ENCODE data around the gene INHBB.

INHBB gene

GRCh38 chr2:120357768-120358167, 11.8 kb downstream of the INHBB start:
- Histone ChIP-seq H3K9me3 (ENCODE audit: control insufficient read depth, low read length) (no peaks in the 10 kb centered on the region), H3K4me3 (ENCODE audit: extremely low read depth, insufficient read depth, low read length, poor library complexity, severe bottlenecking) (no peak overlapping the region), H3K27ac (ENCODE audit: low read depth, low read length, severe bottlenecking) (no peak overlapping the region), H3K36me3 (ENCODE audit: control insufficient read depth, insufficient read depth, low read length) (no peaks in the 10 kb centered on the region), H3K4me1 (ENCODE audit: control insufficient read depth, insufficient read depth, low read length, poor library complexity, severe bottlenecking) (no peaks in the 10 kb centered on the region)
- 83 to 90% methylated on average over 6 of the region's 6 CpGs for WGBS, 2 experiments (ENCODE audit: insufficient coverage in 2 of 2)

- Histone ChIP-seq H3K4me3 (ENCODE audit: extremely low read depth, insufficient read depth, low read length, poor library complexity, severe bottlenecking) (no peak overlapping the region), H3K9me3 (ENCODE audit: control insufficient read depth, low read length) (no peaks in the 10 kb centered on the region), H3K27ac (ENCODE audit: low read depth, low read length, severe bottlenecking) (no peak overlapping the region), H3K36me3 (ENCODE audit: control insufficient read depth, insufficient read depth, low read length) (no peaks in the 10 kb centered on the region), H3K4me1 (ENCODE audit: control insufficient read depth, insufficient read depth, low read length, poor library complexity, severe bottlenecking) (no peaks in the 10 kb centered on the region)
- 85 to 93% methylated on average over 24 to 28 of the region's 28 CpGs for WGBS, 2 experiments (ENCODE audit: insufficient coverage in 2 of 2)
Observed at GRCh38 chr2:120358734-120359465, 13.0 kb downstream of the INHBB start.

GRCh38 chr2:120360307-120360855, 14.4 kb downstream of the INHBB start:
- Histone ChIP-seq H3K27ac (ENCODE audit: low read depth, low read length, severe bottlenecking) (no peak overlapping the region), H3K4me3 (ENCODE audit: extremely low read depth, insufficient read depth, low read length, poor library complexity, severe bottlenecking) (no peak overlapping the region), H3K9me3 (ENCODE audit: control insufficient read depth, low read length) (no peaks in the 10 kb centered on the region), H3K4me1 (ENCODE audit: control insufficient read depth, insufficient read depth, low read length, poor library complexity, severe bottlenecking) (no peaks in the 10 kb centered on the region), H3K36me3 (ENCODE audit: control insufficient read depth, insufficient read depth, low read length) (no peaks in the 10 kb centered on the region)
- 96 to 100% methylated on average over 3 to 4 of the region's 5 CpGs for WGBS, 2 experiments (ENCODE audit: insufficient coverage in 2 of 2)

- Histone ChIP-seq H3K36me3 (ENCODE audit: control insufficient read depth, insufficient read depth, low read length) (no peaks in the 10 kb centered on the region), H3K4me3 (ENCODE audit: extremely low read depth, insufficient read depth, low read length, poor library complexity, severe bottlenecking) (no peak overlapping the region)
- 87% methylated on average over 3 of the region's 11 CpGs; no CpG with 5 or more reads in 1 of the 2 experiments for WGBS, 2 experiments (ENCODE audit: insufficient coverage in 2 of 2)
Observed at GRCh38 chr2:120362926-120363325, 17.0 kb downstream of the INHBB start.

GRCh38 chr2:120365236-120365793, 19.4 kb downstream of the INHBB start:
- Histone ChIP-seq H3K4me3 (ENCODE audit: extremely low read depth, insufficient read depth, low read length, poor library complexity, severe bottlenecking) (no peak overlapping the region), H3K27ac (ENCODE audit: low read depth, low read length, severe bottlenecking) (no peak overlapping the region), H3K4me1 (ENCODE audit: control insufficient read depth, insufficient read depth, low read length, poor library complexity, severe bottlenecking) (peaks cover 9% of the 10 kb centered on the region), H3K36me3 (ENCODE audit: control insufficient read depth, insufficient read depth, low read length) (no peaks in the 10 kb centered on the region), H3K9me3 (ENCODE audit: control insufficient read depth, low read length) (no peaks in the 10 kb centered on the region)
- 89 to 91% methylated on average over 12 of the region's 13 CpGs for WGBS, 2 experiments (ENCODE audit: insufficient coverage in 2 of 2)

More at GRCh38 chr2:120362926-120363325, 17.0 kb downstream of the INHBB start:
- Histone ChIP-seq H3K4me1 (ENCODE audit: control insufficient read depth, insufficient read depth, low read length, poor library complexity, severe bottlenecking) (peaks cover 6% of the 10 kb centered on the region), H3K27ac (ENCODE audit: low read depth, low read length, severe bottlenecking) (no peak overlapping the region), H3K9me3 (ENCODE audit: control insufficient read depth, low read length) (no peaks in the 10 kb centered on the region)

GRCh38 chr2:120366698-120367097, 20.8 kb downstream of the INHBB start:
- 96 to 100% methylated on average over 3 to 11 of the region's 11 CpGs for WGBS, 2 experiments (ENCODE audit: insufficient coverage in 2 of 2)
- no peak overlapping the region for H3K4me3 ChIP-seq (ENCODE audit: extremely low read depth, insufficient read depth, low read length, poor library complexity, severe bottlenecking)

GRCh38 chr2:120367221-120367620, 21.3 kb downstream of the INHBB start:
- Histone ChIP-seq H3K27ac (ENCODE audit: low read depth, low read length, severe bottlenecking) (no peak overlapping the region), H3K4me3 (ENCODE audit: extremely low read depth, insufficient read depth, low read length, poor library complexity, severe bottlenecking) (no peak overlapping the region), H3K9me3 (ENCODE audit: control insufficient read depth, low read length) (no peaks in the 10 kb centered on the region), H3K36me3 (ENCODE audit: control insufficient read depth, insufficient read depth, low read length) (no peaks in the 10 kb centered on the region), H3K4me1 (ENCODE audit: control insufficient read depth, insufficient read depth, low read length, poor library complexity, severe bottlenecking) (peaks cover 9% of the 10 kb centered on the region)
- WGBS, 2 experiments (ENCODE audit: insufficient coverage in 2 of 2), result 88 to 92% methylated on average over 5 to 8 of the region's 8 CpGs

More at GRCh38 chr2:120366698-120367097, 20.8 kb downstream of the INHBB start:
- Histone ChIP-seq H3K9me3 (ENCODE audit: control insufficient read depth, low read length) (no peaks in the 10 kb centered on the region), H3K27ac (ENCODE audit: low read depth, low read length, severe bottlenecking) (no peak overlapping the region), H3K36me3 (ENCODE audit: control insufficient read depth, insufficient read depth, low read length) (no peaks in the 10 kb centered on the region), H3K4me1 (ENCODE audit: control insufficient read depth, insufficient read depth, low read length, poor library complexity, severe bottlenecking) (peaks cover 9% of the 10 kb centered on the region)

- 90% methylated on average over 1 to 2 of the region's 5 CpGs for WGBS, 2 experiments (ENCODE audit: insufficient coverage in 2 of 2)
Observed at GRCh38 chr2:120367649-120368048, 21.7 kb downstream of the INHBB start.

GRCh38 chr2:120368086-120368485, 22.1 kb downstream of the INHBB start:
- H3K27ac ChIP-seq (ENCODE audit: low read depth, low read length, severe bottlenecking), result no peak overlapping the region
- WGBS, 2 experiments (ENCODE audit: insufficient coverage in 2 of 2), result 86 to 93% methylated on average over 3 of the region's 3 CpGs
- H3K4me3 ChIP-seq (ENCODE audit: extremely low read depth, insufficient read depth, low read length, poor library complexity, severe bottlenecking), result no peak overlapping the region

More at GRCh38 chr2:120367649-120368048, 21.7 kb downstream of the INHBB start:
- H3K9me3 ChIP-seq (ENCODE audit: control insufficient read depth, low read length), result no peaks in the 10 kb centered on the region
- no peaks in the 10 kb centered on the region for H3K36me3 ChIP-seq (ENCODE audit: control insufficient read depth, insufficient read depth, low read length)
- no peak overlapping the region for H3K27ac ChIP-seq (ENCODE audit: low read depth, low read length, severe bottlenecking)
- no peak overlapping the region for H3K4me3 ChIP-seq (ENCODE audit: extremely low read depth, insufficient read depth, low read length, poor library complexity, severe bottlenecking)
- peaks cover 9% of the 10 kb centered on the region for H3K4me1 ChIP-seq (ENCODE audit: control insufficient read depth, insufficient read depth, low read length, poor library complexity, severe bottlenecking)

GRCh38 chr2:120369250-120369649, 23.3 kb downstream of the INHBB start:
- no peak overlapping the region for H3K27ac ChIP-seq (ENCODE audit: low read depth, low read length, severe bottlenecking)
- H3K9me3 ChIP-seq (ENCODE audit: control insufficient read depth, low read length), result no peaks in the 10 kb centered on the region
- WGBS, 2 experiments (ENCODE audit: insufficient coverage in 2 of 2), result 80 to 100% methylated on average over 1 to 3 of the region's 4 CpGs
- H3K4me1 ChIP-seq (ENCODE audit: control insufficient read depth, insufficient read depth, low read length, poor library complexity, severe bottlenecking), result peaks cover 9% of the 10 kb centered on the region
- no peaks in the 10 kb centered on the region for H3K36me3 ChIP-seq (ENCODE audit: control insufficient read depth, insufficient read depth, low read length)
- H3K4me3 ChIP-seq (ENCODE audit: extremely low read depth, insufficient read depth, low read length, poor library complexity, severe bottlenecking), result no peak overlapping the region

More at GRCh38 chr2:120368086-120368485, 22.1 kb downstream of the INHBB start:
- Histone ChIP-seq H3K36me3 (ENCODE audit: control insufficient read depth, insufficient read depth, low read length) (no peaks in the 10 kb centered on the region), H3K4me1 (ENCODE audit: control insufficient read depth, insufficient read depth, low read length, poor library complexity, severe bottlenecking) (peaks cover 9% of the 10 kb centered on the region), H3K9me3 (ENCODE audit: control insufficient read depth, low read length) (no peaks in the 10 kb centered on the region)

Data from mesodermal cell (in vitro differentiated cells).